ENCODE data around the gene TP53I3. TPM values are rescaled to one million over a fixed set of nuclear protein-coding genes. Genes with fewer than 3 reads are reported as not detected.

The TP53I3 gene
- total and polyA plus RNA-seq, 2 of the 4 experiments (the other 2 are of a cell fraction) = 25.5 to 42.2 TPM

DNA sequence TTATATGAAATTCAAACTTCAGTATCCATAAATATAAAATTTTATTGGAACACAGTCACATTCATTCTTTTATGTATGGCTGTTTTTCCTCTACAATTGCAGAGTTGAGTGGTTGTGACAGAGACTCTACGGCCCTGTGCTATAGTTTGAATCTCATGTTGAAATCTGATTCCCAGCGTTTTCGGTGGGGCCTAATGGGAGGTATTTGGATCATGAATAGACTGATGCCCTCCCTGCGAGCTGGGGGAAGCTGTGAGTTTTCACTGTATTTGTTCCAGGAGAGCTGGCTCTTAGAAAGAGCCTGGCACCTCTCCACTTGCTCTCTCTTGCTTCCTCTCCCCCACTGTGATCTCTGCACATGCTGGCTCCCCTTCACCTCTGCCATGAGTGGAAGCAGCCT lies 36.8 kb upstream of the TP53I3 start:
- no peak overlapping the region for H2AK5ac ChIP-seq (ENCODE audit: low read depth, low read length)
- no peak overlapping the region for H3K56ac ChIP-seq (ENCODE audit: extremely low read depth, insufficient read depth, low read length)
- dilution Hi-C loops (cut with HindIII; ENCODE audit: low sequenced_read_pairs, unreplicated experiment) = no loop called here
- ChIA-PET POLR2A (ENCODE audit: unreplicated experiment) (no interaction called here), CTCF (interaction anchor here (1.0 kb wide), 1 partner anchor 67 kb away, joined by 3 read pairs; no protein-coding TSS in a partner anchor)
- H4K91ac ChIP-seq (ENCODE audit: insufficient read depth, low read depth, low read length) = no peak overlapping the region
- in situ Hi-C loops (cut with MboI; ENCODE audit: low sequenced_read_pairs) = no loop called here
- H2BK20ac ChIP-seq (ENCODE audit: low read depth, low read length) = no peak overlapping the region
- H3K18ac ChIP-seq (ENCODE audit: low read depth, low read length) = no peak overlapping the region
- intact Hi-C loops (cut with micrococcal nuclease) = no loop called here
- H3K4me2 ChIP-seq (ENCODE audit: low read depth, low read length) = no peak overlapping the region
- no peak overlapping the region for H3K27ac ChIP-seq (ENCODE audit: insufficient read depth, low read length)
- H4K20me1 ChIP-seq (ENCODE audit: insufficient read depth, low read length) = no peaks in the 10 kb centered on the region
- H2BK5ac ChIP-seq (ENCODE audit: low read depth, low read length, poor library complexity, severe bottlenecking) = no peak overlapping the region
- H2BK15ac ChIP-seq (ENCODE audit: low read depth, low read length) = no peak overlapping the region
- no TSS peak for BruUV-seq (replicated peaks)
- peaks cover 6% of the 10 kb centered on the region for H3K9me1 ChIP-seq (ENCODE audit: insufficient read depth, low read length)
- H3K36me3 ChIP-seq (ENCODE audit: control insufficient read depth, insufficient read depth, low read length) = no peaks in the 10 kb centered on the region
- no peak overlapping the region for H2BK120ac ChIP-seq (ENCODE audit: low read depth, low read length)
- no peaks in the 10 kb centered on the region for H3K27me3 ChIP-seq (ENCODE audit: control insufficient read depth, insufficient read depth, low read length)
- H3K9me3 ChIP-seq (ENCODE audit: control insufficient read depth, insufficient read depth, low read length) = no peaks in the 10 kb centered on the region
- WGBS, 2 experiments (ENCODE audit: extremely low coverage in 2 of 2, insufficient read length in 1 of 2) = no CpG with 5 or more reads among the region's 4 CpGs
- no peak for ATAC-seq (ENCODE audit: low read depth)
- TF ChIP-seq MAFK (IDR thresholded peaks at IDR 0.05; ENCODE audit: low read depth, low read length) (no peak), MAZ (IDR thresholded peaks at IDR 0.05; ENCODE audit: borderline replicate concordance, low read depth, low read length) (no peak), RAD21 (IDR thresholded peaks at IDR 0.05; ENCODE audit: low read length) (no peak), RFX5 (IDR thresholded peaks at IDR 0.05; ENCODE audit: low read depth, low read length) (no peak)
- no peaks in the 10 kb centered on the region for H3K4me1 ChIP-seq (ENCODE audit: control insufficient read depth, insufficient read depth, low read length)
- peaks cover 20 to 24% of the 10 kb centered on the region in 2 experiments for H3K79me1 ChIP-seq (ENCODE audit: low read depth in 1 of 2, low read length in 2 of 2)
- H3K14ac ChIP-seq (replicated peaks; ENCODE audit: low read depth, low read length) = no peak overlapping the region
- no peak overlapping the region for H3K9ac ChIP-seq (ENCODE audit: low read depth, low read length)
- DNase-seq = no peak
- H4K8ac ChIP-seq (ENCODE audit: low read depth in 2 of 2, low read length in 2 of 2) = no peak overlapping the region
- no peak overlapping the region for H3K23ac ChIP-seq (ENCODE audit: low read depth, low read length)
- H2AK9ac ChIP-seq (replicated peaks; ENCODE audit: low read depth, low read length, poor library complexity) = no peak overlapping the region
- H2AFZ ChIP-seq (replicated peaks; ENCODE audit: low read length, poor library complexity) = no peak overlapping the region
- H3K4ac ChIP-seq (ENCODE audit: low read depth, low read length) = no peak overlapping the region
- no peak overlapping the region for H3K4me3 ChIP-seq (ENCODE audit: insufficient read depth, low read depth, low read length)
- H4K5ac ChIP-seq (ENCODE audit: low read depth, low read length) = no peak overlapping the region
